ENCODE results near the gene TRAF3.

Gene TRAF3

DNA sequence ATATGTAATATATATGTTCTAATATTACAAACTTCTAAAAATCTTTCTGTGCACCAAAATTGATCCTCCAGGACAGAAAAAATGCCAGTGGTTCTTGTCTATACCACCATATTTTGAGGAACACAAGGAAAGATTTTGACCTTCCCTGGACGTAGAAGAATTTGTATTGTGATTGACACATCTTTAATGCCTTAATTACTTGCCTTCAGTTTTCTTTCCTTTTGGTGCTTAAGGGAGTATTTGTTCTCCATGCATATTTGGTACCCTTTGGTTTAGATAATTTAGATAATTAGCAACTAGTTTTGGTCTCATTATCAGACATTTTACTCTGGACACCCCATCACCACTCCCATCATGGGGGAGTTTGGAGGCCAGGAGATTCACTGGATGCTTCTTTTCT, 27.6 kb downstream of the TRAF3 start:
- no peaks in the 10 kb centered on the region for H3K9me3 ChIP-seq (ENCODE audit: insufficient read depth, low read length)
- H2AFZ ChIP-seq (ENCODE audit: low read depth, low read length, severe bottlenecking), result no peak overlapping the region
- H3F3A ChIP-seq (ENCODE audit: insufficient read depth), result no peaks in the 10 kb centered on the region
- no peaks in the 10 kb centered on the region for H3K9me2 ChIP-seq (replicated peaks; ENCODE audit: insufficient read depth, low read length)
- no peak overlapping the region for H3K9ac ChIP-seq (ENCODE audit: low read length)
- H3K4me2 ChIP-seq (ENCODE audit: low read depth, low read length, poor library complexity, severe bottlenecking), result no peak overlapping the region
- no peaks in the 10 kb centered on the region for H3K36me3 ChIP-seq (ENCODE audit: low read length)
- H3K4me3 ChIP-seq (ENCODE audit: insufficient read depth, low read length, poor library complexity, severe bottlenecking), result no peak overlapping the region
- no peaks in the 10 kb centered on the region for H3K79me2 ChIP-seq (ENCODE audit: insufficient read depth, low read length)
- TF ChIP-seq EZH2phosphoT487 (conservative IDR thresholded peaks at IDR 0.05; ENCODE audit: low read length), result no peak
- TF ChIP-seq, protein P1, sequence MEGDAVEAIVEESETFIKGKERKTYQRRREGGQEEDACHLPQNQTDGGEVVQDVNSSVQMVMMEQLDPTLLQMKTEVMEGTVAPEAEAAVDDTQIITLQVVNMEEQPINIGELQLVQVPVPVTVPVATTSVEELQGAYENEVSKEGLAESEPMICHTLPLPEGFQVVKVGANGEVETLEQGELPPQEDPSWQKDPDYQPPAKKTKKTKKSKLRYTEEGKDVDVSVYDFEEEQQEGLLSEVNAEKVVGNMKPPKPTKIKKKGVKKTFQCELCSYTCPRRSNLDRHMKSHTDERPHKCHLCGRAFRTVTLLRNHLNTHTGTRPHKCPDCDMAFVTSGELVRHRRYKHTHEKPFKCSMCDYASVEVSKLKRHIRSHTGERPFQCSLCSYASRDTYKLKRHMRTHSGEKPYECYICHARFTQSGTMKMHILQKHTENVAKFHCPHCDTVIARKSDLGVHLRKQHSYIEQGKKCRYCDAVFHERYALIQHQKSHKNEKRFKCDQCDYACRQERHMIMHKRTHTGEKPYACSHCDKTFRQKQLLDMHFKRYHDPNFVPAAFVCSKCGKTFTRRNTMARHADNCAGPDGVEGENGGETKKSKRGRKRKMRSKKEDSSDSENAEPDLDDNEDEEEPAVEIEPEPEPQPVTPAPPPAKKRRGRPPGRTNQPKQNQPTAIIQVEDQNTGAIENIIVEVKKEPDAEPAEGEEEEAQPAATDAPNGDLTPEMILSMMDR (IDR thresholded peaks at IDR 0.05; ENCODE audit: insufficient read depth, low read length, poor library complexity, severe bottlenecking), result no peak
- no peaks in the 10 kb centered on the region for H4K20me1 ChIP-seq (ENCODE audit: low read depth, low read length)
- no peak overlapping the region for H3K27ac ChIP-seq (ENCODE audit: low read depth, low read length)
- H3K27me3 ChIP-seq (ENCODE audit: low read length), result no peaks in the 10 kb centered on the region

GRCh38 chr14:102805371-102805891, 28.2 kb downstream of the TRAF3 start:
- Histone ChIP-seq H3K9me3 (ENCODE audit: insufficient read depth, low read length) (no peaks in the 10 kb centered on the region), H4K20me1 (ENCODE audit: low read depth, low read length) (no peaks in the 10 kb centered on the region), H3K9me2 (replicated peaks; ENCODE audit: insufficient read depth, low read length) (no peaks in the 10 kb centered on the region), H3K4me3 (ENCODE audit: insufficient read depth, low read length, poor library complexity, severe bottlenecking) (no peak overlapping the region), H3K27ac (ENCODE audit: low read depth, low read length) (no peak overlapping the region), H2AFZ (ENCODE audit: low read depth, low read length, severe bottlenecking) (no peak overlapping the region), H3K79me2 (ENCODE audit: insufficient read depth, low read length) (no peaks in the 10 kb centered on the region), H3K27me3 (ENCODE audit: low read length) (no peaks in the 10 kb centered on the region), H3K9ac (ENCODE audit: low read length) (no peak overlapping the region), H3K4me2 (ENCODE audit: low read depth, low read length, poor library complexity, severe bottlenecking) (no peak overlapping the region), H3F3A (ENCODE audit: insufficient read depth) (no peaks in the 10 kb centered on the region), H3K36me3 (ENCODE audit: low read length) (no peaks in the 10 kb centered on the region)
- TF ChIP-seq, protein P1 (IDR thresholded peaks at IDR 0.05; ENCODE audit: insufficient read depth, low read length, poor library complexity, severe bottlenecking), result no peak
- no peak for TF ChIP-seq EZH2phosphoT487 (conservative IDR thresholded peaks at IDR 0.05; ENCODE audit: low read length)

GRCh38 chr14:102805941-102806340, 28.7 kb downstream of the TRAF3 start:
- Histone ChIP-seq H4K20me1 (ENCODE audit: low read depth, low read length) (no peaks in the 10 kb centered on the region), H3K36me3 (ENCODE audit: low read length) (no peaks in the 10 kb centered on the region), H3K9me2 (replicated peaks; ENCODE audit: insufficient read depth, low read length) (no peaks in the 10 kb centered on the region), H3K79me2 (ENCODE audit: insufficient read depth, low read length) (no peaks in the 10 kb centered on the region), H3F3A (ENCODE audit: insufficient read depth) (no peaks in the 10 kb centered on the region), H2AFZ (ENCODE audit: low read depth, low read length, severe bottlenecking) (no peak overlapping the region), H3K27me3 (ENCODE audit: low read length) (no peaks in the 10 kb centered on the region), H3K4me2 (ENCODE audit: low read depth, low read length, poor library complexity, severe bottlenecking) (no peak overlapping the region), H3K4me3 (ENCODE audit: insufficient read depth, low read length, poor library complexity, severe bottlenecking) (no peak overlapping the region), H3K27ac (ENCODE audit: low read depth, low read length) (no peak overlapping the region), H3K9ac (ENCODE audit: low read length) (no peak overlapping the region), H3K9me3 (ENCODE audit: insufficient read depth, low read length) (no peaks in the 10 kb centered on the region)
- TF ChIP-seq, protein P1 (IDR thresholded peaks at IDR 0.05; ENCODE audit: insufficient read depth, low read length, poor library complexity, severe bottlenecking), result no peak
- no peak for TF ChIP-seq EZH2phosphoT487 (conservative IDR thresholded peaks at IDR 0.05; ENCODE audit: low read length)
